Type B pancreatic cell (in vitro differentiated cells): ENCODE measurements around the gene DHX57. TPM values are rescaled to one million over a fixed set of nuclear protein-coding genes. Genes with fewer than 3 reads are reported as not detected.
"Not testable (repeated sequence)": the region's sequence is repeated elsewhere in the genome, so short reads cannot be mapped to it uniquely, and the experiment has no call there.

Experiments used
- DNase-seq: peaks from one replicate; pipeline ENCODE4 v3.0.0; 2021; ENCODE audit warnings: mixed read lengths; ENCODE audit not compliant: unreplicated experiment; ENCODE audit errors: extremely low spot score
- H3K27ac Mint-ChIP-seq: 2 replicates; pipeline ENCODE4 v1.8.0; 2021; ENCODE audit warnings: mild to moderate bottlenecking, mixed read lengths
- H3K27me3 Mint-ChIP-seq: 2 replicates; pipeline ENCODE4 v1.8.0; 2021; ENCODE audit warnings: mixed read lengths
- H3K36me3 Mint-ChIP-seq: 2 replicates; pipeline ENCODE4 v1.8.0; 2021; ENCODE audit warnings: mixed read lengths
- H3K4me1 Mint-ChIP-seq: one replicate; pipeline ENCODE4 v1.8.0; 2021; ENCODE audit warnings: mixed read lengths; ENCODE audit not compliant: unreplicated experiment
- H3K4me3 Mint-ChIP-seq: 2 replicates; pipeline ENCODE4 v1.8.0; 2021; ENCODE audit warnings: mild to moderate bottlenecking, mixed read lengths
- H3K9me3 Mint-ChIP-seq: 2 replicates; pipeline ENCODE4 v1.8.0; 2021; ENCODE audit warnings: mixed read lengths
- total RNA-seq: library from RNA; stranded (reverse); gene quantifications from 2 replicates; pipeline ENCODE4 v1.2.1, GENCODE V29; 2021; ENCODE audit warnings: low replicate concordance
- TF ChIP-seq, protein P1 (sequence below): fragments of 200-600 bp; sonication (generic); conservative IDR thresholded peaks from 2 replicates; pipeline ENCODE4 v1.5.0; 2021; ENCODE audit warnings: antibody characterized with exemption, mild to moderate bottlenecking

Gene DHX57
- total RNA-seq, 1 donor from 2014 or later = 28.1 TPM

GRCh38 chr2:38828460-38828859 is 47.3 kb downstream of the DHX57 start:
- no peaks in the 10 kb centered on the region for H3K9me3 Mint-ChIP-seq
- H3K4me1 Mint-ChIP-seq = peaks cover 4% of the 10 kb centered on the region
- no peak for DNase-seq
- H3K27me3 Mint-ChIP-seq = no peaks in the 10 kb centered on the region
- peak overlapping the region; percentile 97 for H3K27ac Mint-ChIP-seq
- no peak overlapping the region for H3K4me3 Mint-ChIP-seq
- TF ChIP-seq, protein P1, sequence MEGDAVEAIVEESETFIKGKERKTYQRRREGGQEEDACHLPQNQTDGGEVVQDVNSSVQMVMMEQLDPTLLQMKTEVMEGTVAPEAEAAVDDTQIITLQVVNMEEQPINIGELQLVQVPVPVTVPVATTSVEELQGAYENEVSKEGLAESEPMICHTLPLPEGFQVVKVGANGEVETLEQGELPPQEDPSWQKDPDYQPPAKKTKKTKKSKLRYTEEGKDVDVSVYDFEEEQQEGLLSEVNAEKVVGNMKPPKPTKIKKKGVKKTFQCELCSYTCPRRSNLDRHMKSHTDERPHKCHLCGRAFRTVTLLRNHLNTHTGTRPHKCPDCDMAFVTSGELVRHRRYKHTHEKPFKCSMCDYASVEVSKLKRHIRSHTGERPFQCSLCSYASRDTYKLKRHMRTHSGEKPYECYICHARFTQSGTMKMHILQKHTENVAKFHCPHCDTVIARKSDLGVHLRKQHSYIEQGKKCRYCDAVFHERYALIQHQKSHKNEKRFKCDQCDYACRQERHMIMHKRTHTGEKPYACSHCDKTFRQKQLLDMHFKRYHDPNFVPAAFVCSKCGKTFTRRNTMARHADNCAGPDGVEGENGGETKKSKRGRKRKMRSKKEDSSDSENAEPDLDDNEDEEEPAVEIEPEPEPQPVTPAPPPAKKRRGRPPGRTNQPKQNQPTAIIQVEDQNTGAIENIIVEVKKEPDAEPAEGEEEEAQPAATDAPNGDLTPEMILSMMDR = no peak
- peaks cover 12% of the 10 kb centered on the region for H3K36me3 Mint-ChIP-seq

DNA sequence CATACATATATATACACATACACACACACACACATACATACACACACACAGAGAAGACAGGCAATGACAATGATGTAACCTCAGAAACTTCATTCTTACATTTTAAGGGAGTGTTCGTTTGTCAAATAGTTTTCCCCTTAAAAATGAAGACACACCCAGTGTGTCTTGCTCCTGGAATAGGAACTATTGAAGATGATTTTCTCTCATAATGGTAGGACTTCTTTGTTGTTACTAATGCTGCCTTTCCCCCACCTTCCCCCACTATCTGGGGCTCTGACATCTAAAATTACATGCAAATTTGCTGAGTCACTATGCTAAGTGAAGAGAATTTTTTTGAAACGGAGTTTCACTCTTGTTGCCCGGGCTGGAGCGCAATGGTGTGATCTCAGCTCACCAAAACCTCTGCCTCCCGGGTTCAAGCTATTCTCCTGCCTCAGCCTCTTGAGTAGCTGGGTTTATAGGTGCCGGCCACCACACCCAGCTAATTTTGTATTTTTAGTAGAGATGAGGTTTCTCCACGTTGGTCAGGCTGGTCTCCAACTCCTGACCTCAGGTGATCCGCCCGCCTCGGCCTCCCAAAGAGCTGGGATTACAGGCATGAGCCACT is 48.1 kb downstream of the DHX57 start:
- Mint-ChIP-seq H3K36me3 (peaks cover 15% of the 10 kb centered on the region), H3K4me3 (peak overlapping the region; percentile 52), H3K27ac (peak overlapping the region; percentile 97)
- DNase-seq, H3K9me3 Mint-ChIP-seq, H3K4me1 Mint-ChIP-seq, H3K27me3 Mint-ChIP-seq: not testable (repeated sequence)

DNA sequence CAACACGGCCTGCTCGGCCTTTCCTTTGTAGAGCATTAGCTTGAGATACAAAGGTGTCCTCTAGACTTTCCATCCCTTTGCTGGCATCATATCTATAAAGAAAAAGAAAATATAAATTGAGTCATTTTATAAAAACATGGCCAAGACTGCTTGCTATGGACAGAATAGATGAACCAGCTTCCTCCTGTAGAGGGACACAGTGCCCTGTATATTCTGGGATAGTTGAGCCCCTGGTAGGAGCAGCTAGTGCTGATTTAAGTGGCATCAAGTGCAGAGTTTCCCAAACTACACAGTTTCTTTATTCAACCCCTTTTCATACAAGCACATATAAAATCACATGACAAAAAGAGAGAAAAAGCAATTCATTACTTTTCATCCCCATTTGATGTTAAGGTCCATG is 49.8 kb downstream of the DHX57 start:
- H3K4me1 Mint-ChIP-seq = peaks cover 4% of the 10 kb centered on the region
- H3K9me3 Mint-ChIP-seq = no peaks in the 10 kb centered on the region
- H3K27ac Mint-ChIP-seq = no peak overlapping the region
- H3K4me3 Mint-ChIP-seq = no peak overlapping the region
- H3K36me3 Mint-ChIP-seq = peaks cover 21% of the 10 kb centered on the region
- TF ChIP-seq, protein P1 = no peak
- H3K27me3 Mint-ChIP-seq = no peaks in the 10 kb centered on the region
- no peak for DNase-seq

- TF ChIP-seq, protein P1 = no peak
- H3K36me3 Mint-ChIP-seq = peaks cover 23% of the 10 kb centered on the region
- peaks cover 4% of the 10 kb centered on the region for H3K4me1 Mint-ChIP-seq
- no peak overlapping the region for H3K27ac Mint-ChIP-seq
- DNase-seq = no peak
- no peaks in the 10 kb centered on the region for H3K27me3 Mint-ChIP-seq
- no peak overlapping the region for H3K4me3 Mint-ChIP-seq
- no peaks in the 10 kb centered on the region for H3K9me3 Mint-ChIP-seq
Measured at GRCh38 chr2:38824906-38825305, 50.8 kb downstream of the DHX57 start.

- DNase-seq = no peak
- Mint-ChIP-seq H3K4me3 (no peak overlapping the region), H3K4me1 (peaks cover 4% of the 10 kb centered on the region), H3K27me3 (no peaks in the 10 kb centered on the region), H3K27ac (no peak overlapping the region), H3K36me3 (peaks cover 29% of the 10 kb centered on the region), H3K9me3 (no peaks in the 10 kb centered on the region)
- TF ChIP-seq, protein P1 = no peak
Measured at GRCh38 chr2:38823386-38823785, 52.3 kb downstream of the DHX57 start.

- Mint-ChIP-seq H3K36me3 (peaks cover 29% of the 10 kb centered on the region), H3K27ac (no peak overlapping the region), H3K4me1 (no peaks in the 10 kb centered on the region), H3K27me3 (no peaks in the 10 kb centered on the region), H3K4me3 (no peak overlapping the region), H3K9me3 (no peaks in the 10 kb centered on the region)
- TF ChIP-seq, protein P1 = no peak
- no peak for DNase-seq
Measured at GRCh38 chr2:38818565-38818964, 57.2 kb downstream of the DHX57 start.
